Cardiac muscle cell (in vitro differentiated cells and primary cell): ENCODE data around the gene POLR3F. TPM values are rescaled to one million over a fixed set of nuclear protein-coding genes. Genes with fewer than 3 reads are reported as not detected.
A peak's percentile ranks its signal among the peaks of the same experiment; 100 is the strongest.

Experiments
- DNase-seq, 2 donors: peaks; one replicate each; pipeline versions ENCODE4 v3.0.0 to v3.0.0-alpha.2; 2010 to 2017; ENCODE audit warnings: low read depth in 1 of 2, low spot score in 1 of 2
- H3K27ac ChIP-seq: fragments of 200-600 bp; sonication (generic); 2 replicates; pipeline ENCODE4 v1.5.1; 2016
- H3K27me3 ChIP-seq: fragments of 200-600 bp; sonication (generic); 2 replicates; pipeline ENCODE4 v1.6.0; 2016; ENCODE audit warnings: control low read depth
- H3K36me3 ChIP-seq: fragments of 200-600 bp; sonication (generic); 2 replicates; pipeline ENCODE4 v1.5.1; 2016; ENCODE audit warnings: control low read depth
- H3K4me1 ChIP-seq: fragments of 200-600 bp; sonication (generic); 2 replicates; pipeline ENCODE4 v1.8.1; 2017; ENCODE audit warnings: low read depth, mild to moderate bottlenecking, mixed run types
- H3K4me3 ChIP-seq: fragments of 200-600 bp; sonication (generic); 2 replicates; pipeline ENCODE4 v1.5.1; 2016; ENCODE audit warnings: mild to moderate bottlenecking
- H3K9me3 ChIP-seq: fragments of 200-600 bp; sonication (generic); 2 replicates; pipeline ENCODE4 v1.5.1; 2017; ENCODE audit warnings: low read depth, mild to moderate bottlenecking, control low read depth
- CTCF ChIP-seq: IDR thresholded peaks from 2 replicates; pipeline ENCODE4 v1.5.1; 2012; ENCODE audit warnings: low read depth, mild to moderate bottlenecking, low read length
- polyA plus RNA-seq: library from polyadenylated mRNA; unstranded; fragments of >200 nt; fragmentation: Nextera tagmentation; extraction: Ambion mirVana; gene quantifications from 2 replicates; pipeline ENCODE4 v1.2.1, GENCODE V29; 2016
- total RNA-seq: library from RNA; depleted of rRNA; stranded (reverse); fragments of >200 nt; gene quantifications from 2 replicates; pipeline ENCODE4 v1.2.3, GENCODE V29; 2016

Gene POLR3F
- total and polyA plus RNA-seq, 2 experiments from 2014 or later, result 9.7 to 14.9 TPM

GRCh38 chr20:18431206-18431605 lies 36.0 kb upstream of the POLR3F start:
- no peaks in the 10 kb centered on the region for H3K27me3 ChIP-seq
- H3K36me3 ChIP-seq, result no peaks in the 10 kb centered on the region
- no peak overlapping the region for H3K4me3 ChIP-seq
- no peak overlapping the region for H3K27ac ChIP-seq
- peak; percentile 9 for TF ChIP-seq CTCF
- peak in 1 of 2 donors; percentile 81 for DNase-seq
- no peaks in the 10 kb centered on the region for H3K9me3 ChIP-seq
- H3K4me1 ChIP-seq, result peaks cover 16% of the 10 kb centered on the region

GRCh38 chr20:18436847-18437246 lies 30.3 kb upstream of the POLR3F start:
- no peaks in the 10 kb centered on the region for H3K27me3 ChIP-seq
- no peak for TF ChIP-seq CTCF
- no peaks in the 10 kb centered on the region for H3K9me3 ChIP-seq
- H3K36me3 ChIP-seq, result no peaks in the 10 kb centered on the region
- H3K27ac ChIP-seq, result no peak overlapping the region
- no peak overlapping the region for H3K4me3 ChIP-seq
- peaks cover 6% of the 10 kb centered on the region for H3K4me1 ChIP-seq
- DNase-seq, result no peak

- no peak for DNase-seq
- H3K4me1 ChIP-seq, result peaks cover 6% of the 10 kb centered on the region
- H3K9me3 ChIP-seq, result no peaks in the 10 kb centered on the region
- no peak overlapping the region for H3K27ac ChIP-seq
- H3K27me3 ChIP-seq, result no peaks in the 10 kb centered on the region
- H3K36me3 ChIP-seq, result no peaks in the 10 kb centered on the region
- H3K4me3 ChIP-seq, result no peak overlapping the region
- TF ChIP-seq CTCF, result no peak
Measured at GRCh38 chr20:18440403-18440802, 26.8 kb upstream of the POLR3F start.

- Histone ChIP-seq H3K4me3 (no peak overlapping the region), H3K27me3 (no peaks in the 10 kb centered on the region), H3K27ac (no peak overlapping the region), H3K4me1 (peaks cover 6% of the 10 kb centered on the region), H3K36me3 (no peaks in the 10 kb centered on the region), H3K9me3 (no peaks in the 10 kb centered on the region)
- no peak for TF ChIP-seq CTCF
- DNase-seq, result peak in 1 of 2 donors; percentile 11
Measured at GRCh38 chr20:18443886-18444285, 23.3 kb upstream of the POLR3F start.

- Histone ChIP-seq H3K9me3 (no peaks in the 10 kb centered on the region), H3K27ac (no peak overlapping the region), H3K27me3 (no peaks in the 10 kb centered on the region), H3K4me1 (no peaks in the 10 kb centered on the region), H3K36me3 (no peaks in the 10 kb centered on the region), H3K4me3 (no peak overlapping the region)
- TF ChIP-seq CTCF, result no peak
- no peak for DNase-seq
Measured at GRCh38 chr20:18456600-18456999, 10.6 kb upstream of the POLR3F start.

- peak overlapping the region; percentile 54 for H3K27ac ChIP-seq
- no peak for DNase-seq
- no peaks in the 10 kb centered on the region for H3K36me3 ChIP-seq
- no peaks in the 10 kb centered on the region for H3K27me3 ChIP-seq
- TF ChIP-seq CTCF, result no peak
- H3K4me1 ChIP-seq, result no peaks in the 10 kb centered on the region
- no peaks in the 10 kb centered on the region for H3K9me3 ChIP-seq
- no peak overlapping the region for H3K4me3 ChIP-seq
Measured at GRCh38 chr20:18465536-18466200, 1.5 kb upstream of the POLR3F start.
